Measurements from ENCODE around the gene ZNF207.
"Not testable (repeated sequence)": the region's sequence is repeated elsewhere in the genome, so short reads cannot be mapped to it uniquely, and the experiment has no call there.

ZNF207 gene

GRCh38 chr17:32388613-32389459, 38.9 kb downstream of the ZNF207 start:
- DNase-seq: no peak

GRCh38 chr17:32393904-32394303, 43.9 kb downstream of the ZNF207 start:
- DNase-seq: no peak

- DNase-seq: no peak
Measured at GRCh38 chr17:32396343-32396742, 46.4 kb downstream of the ZNF207 start.

- no peak for DNase-seq
Measured at GRCh38 chr17:32398946-32399345, 49.0 kb downstream of the ZNF207 start.

- not testable (repeated sequence) for DNase-seq
Measured at GRCh38 chr17:32410085-32410484, 60.1 kb downstream of the ZNF207 start.

- DNase-seq: no peak
Measured at GRCh38 chr17:32426894-32427293, 76.9 kb downstream of the ZNF207 start.

- DNase-seq: no peak
Measured at GRCh38 chr17:32429598-32429997, 79.6 kb downstream of the ZNF207 start.

Measured in NCI-H526 (cell line).